Measurements from ENCODE around the gene APOE. TPM values are rescaled to one million over a fixed set of nuclear protein-coding genes. Genes with fewer than 3 reads are reported as not detected.
"Not testable (repeated sequence)": the region's sequence is repeated elsewhere in the genome, so short reads cannot be mapped to it uniquely, and the experiment has no call there.

The APOE gene
- total RNA-seq, 4 donors from 2014 or later, result 248 to 920 (median 429) TPM

GRCh38 chr19:44903602-44904425, 1.8 kb upstream of the APOE start:
- peak in 2 of 3 donors; percentile 79 to 89 for TF ChIP-seq CTCF (IDR thresholded peaks at IDR 0.05)
- peak; percentile 33 for ATAC-seq (ENCODE audit: low FRiP score)
- DNase-seq (ENCODE audit: low spot score), result peak; percentile 85

GRCh38 chr19:44904426-44904994, 1.1 kb upstream of the APOE start:
- DNase-seq (ENCODE audit: low spot score) (no peak), ATAC-seq (ENCODE audit: low FRiP score) (no peak)
- TF ChIP-seq CTCF (IDR thresholded peaks at IDR 0.05), result no peak

GRCh38 chr19:44907613-44908012, 2.0 kb downstream of the APOE start:
- ATAC-seq (ENCODE audit: low FRiP score) (no peak), DNase-seq (ENCODE audit: low spot score) (no peak)
- no peak for TF ChIP-seq CTCF (IDR thresholded peaks at IDR 0.05)

- no peak for DNase-seq (ENCODE audit: low spot score)
- no peak for ATAC-seq (ENCODE audit: low FRiP score)
- no peak for TF ChIP-seq CTCF (IDR thresholded peaks at IDR 0.05)
These were observed 2.7 kb downstream of the APOE start for GRCh38 chr19:44908074-44908835.

- DNase-seq (ENCODE audit: low spot score) (no peak), ATAC-seq (ENCODE audit: low FRiP score) (no peak)
- TF ChIP-seq CTCF (IDR thresholded peaks at IDR 0.05), result no peak
These were observed 3.3 kb downstream of the APOE start for GRCh38 chr19:44908836-44909261.

- ATAC-seq (ENCODE audit: low FRiP score) (no peak), DNase-seq (ENCODE audit: low spot score) (no peak)
- no peak for TF ChIP-seq CTCF (IDR thresholded peaks at IDR 0.05)
These were observed 4.2 kb downstream of the APOE start for GRCh38 chr19:44909775-44910174.

- not testable (repeated sequence) for ATAC-seq (ENCODE audit: low FRiP score); DNase-seq (ENCODE audit: low spot score)
These were observed 6.3 kb downstream of the APOE start for GRCh38 chr19:44911896-44912295.

Data from omental fat pad (tissue), 4 donors.